GM20000 (cell line): ENCODE data around the gene TTC23L.

ENCODE experiments used
- DNase-seq: peaks from one replicate; pipeline ENCODE4 v3.0.0; 2012; ENCODE audit warnings: low spot score
- TF ChIP-seq, protein P1 (sequence below): IDR thresholded peaks from 2 replicates; pipeline ENCODE4 v1.5.1; 2012; ENCODE audit warnings: mild to moderate bottlenecking, control low read depth; ENCODE audit errors: extremely low read depth, missing control alignments

The TTC23L gene, protein sequence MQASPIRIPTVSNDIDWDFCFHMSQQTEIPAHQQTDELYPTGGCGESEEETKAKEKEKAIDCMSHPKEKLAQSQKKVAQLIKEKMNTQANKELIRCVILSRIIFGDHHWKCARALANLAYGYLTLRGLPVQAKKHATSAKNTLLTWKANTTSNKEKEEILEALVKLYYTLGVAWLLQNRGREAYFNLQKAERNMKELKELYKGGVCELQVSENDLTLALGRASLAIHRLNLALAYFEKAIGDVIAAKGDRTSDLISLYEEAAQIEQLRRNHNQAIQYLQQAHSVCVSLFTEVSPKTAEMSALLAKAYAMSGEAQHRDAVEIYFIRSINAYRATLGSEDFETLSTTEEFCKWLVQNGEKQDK

DNA sequence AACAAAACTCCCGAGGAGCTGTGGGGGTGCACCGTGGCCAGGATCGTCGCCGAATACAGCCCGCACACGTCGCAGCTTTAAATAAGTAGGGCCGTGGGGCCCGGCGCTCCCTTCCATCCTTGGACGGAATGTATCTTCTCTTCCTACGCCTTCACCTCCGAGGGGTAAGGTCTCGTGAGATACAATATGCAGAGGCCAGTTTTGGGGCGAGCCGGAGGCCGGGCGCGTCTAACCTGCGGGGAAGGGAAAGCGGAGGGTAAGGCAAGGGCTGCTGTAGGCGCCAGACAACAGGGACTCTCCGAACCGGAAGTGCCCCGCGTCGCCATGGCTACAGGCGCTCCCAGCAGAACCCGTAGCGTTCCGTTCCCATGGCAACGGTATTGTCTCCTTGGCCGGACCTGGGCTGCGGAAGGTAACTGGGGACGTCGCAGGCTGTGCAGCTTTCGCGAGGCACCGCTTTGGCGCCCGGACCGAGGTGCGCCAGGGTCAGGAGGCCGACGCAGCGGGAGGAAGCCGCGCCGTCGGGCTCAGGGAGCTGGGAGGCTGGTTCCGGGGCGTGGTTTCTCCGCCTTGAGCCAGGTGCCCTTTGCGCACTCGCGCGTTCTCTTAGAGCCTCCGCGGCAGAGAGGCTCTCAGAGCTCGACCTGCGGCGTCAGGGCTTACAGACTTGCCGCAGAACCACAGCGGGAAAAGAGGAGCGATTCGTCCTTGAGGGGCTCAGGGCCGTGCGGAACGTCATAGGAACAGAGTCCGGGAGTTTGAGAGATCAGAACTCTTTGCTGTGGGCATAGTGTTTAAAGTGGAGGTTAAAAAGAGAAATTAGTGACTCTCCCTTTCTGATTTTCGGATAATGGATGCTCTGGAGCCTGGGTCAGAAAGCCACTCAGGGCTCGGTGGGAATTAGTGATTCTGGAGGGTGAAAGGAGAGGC is at the start of gene TTC23L:
Gene TTC23L (plus strand): TSS at position 380 of the 930 bp plus-strand sequence. CDS start 1,508 bp downstream, outside the sequence.
- TF ChIP-seq, protein P1, sequence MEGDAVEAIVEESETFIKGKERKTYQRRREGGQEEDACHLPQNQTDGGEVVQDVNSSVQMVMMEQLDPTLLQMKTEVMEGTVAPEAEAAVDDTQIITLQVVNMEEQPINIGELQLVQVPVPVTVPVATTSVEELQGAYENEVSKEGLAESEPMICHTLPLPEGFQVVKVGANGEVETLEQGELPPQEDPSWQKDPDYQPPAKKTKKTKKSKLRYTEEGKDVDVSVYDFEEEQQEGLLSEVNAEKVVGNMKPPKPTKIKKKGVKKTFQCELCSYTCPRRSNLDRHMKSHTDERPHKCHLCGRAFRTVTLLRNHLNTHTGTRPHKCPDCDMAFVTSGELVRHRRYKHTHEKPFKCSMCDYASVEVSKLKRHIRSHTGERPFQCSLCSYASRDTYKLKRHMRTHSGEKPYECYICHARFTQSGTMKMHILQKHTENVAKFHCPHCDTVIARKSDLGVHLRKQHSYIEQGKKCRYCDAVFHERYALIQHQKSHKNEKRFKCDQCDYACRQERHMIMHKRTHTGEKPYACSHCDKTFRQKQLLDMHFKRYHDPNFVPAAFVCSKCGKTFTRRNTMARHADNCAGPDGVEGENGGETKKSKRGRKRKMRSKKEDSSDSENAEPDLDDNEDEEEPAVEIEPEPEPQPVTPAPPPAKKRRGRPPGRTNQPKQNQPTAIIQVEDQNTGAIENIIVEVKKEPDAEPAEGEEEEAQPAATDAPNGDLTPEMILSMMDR = no peak
- DNase-seq = peak; percentile 90

DNA sequence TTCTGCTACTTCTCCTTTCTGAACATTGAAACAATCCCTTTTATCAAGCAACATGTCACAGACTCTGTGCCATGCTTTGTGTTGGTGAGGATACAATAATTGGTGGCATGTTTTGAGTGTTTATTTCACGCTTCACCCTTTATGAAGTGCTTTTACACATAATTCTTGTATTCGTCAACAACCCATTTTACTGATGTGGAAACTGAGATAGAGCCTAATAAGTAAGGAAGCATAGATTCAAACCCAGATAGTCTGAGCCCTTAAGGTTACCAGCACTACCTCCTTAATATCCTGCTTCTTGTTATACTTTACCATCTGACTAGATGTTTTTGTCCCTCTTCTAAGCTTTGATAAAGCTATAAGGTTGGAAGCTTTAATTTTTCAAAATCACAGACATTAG is 49.3 kb upstream of the TTC23L start:
- TF ChIP-seq, protein P1 = no peak

DNA sequence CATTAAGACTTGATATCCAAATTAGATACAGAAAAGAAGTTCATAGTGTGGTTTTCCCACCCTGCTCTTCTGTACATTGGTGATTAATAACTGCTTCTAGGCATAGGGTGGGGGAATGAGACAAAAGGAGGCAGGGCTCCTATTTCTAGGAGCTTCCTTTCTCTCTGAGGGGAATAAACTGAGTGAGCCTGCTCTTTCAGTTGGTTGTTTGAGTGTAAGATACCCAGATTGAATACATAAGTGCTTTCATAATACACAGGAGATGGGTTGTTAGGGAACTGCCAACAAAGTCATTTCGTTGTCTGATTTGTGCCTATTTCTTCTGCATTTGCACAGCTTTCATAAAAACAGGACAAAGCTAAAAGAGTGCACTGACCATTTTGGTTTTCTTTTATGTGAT is 48.9 kb upstream of the TTC23L start:
- TF ChIP-seq, protein P1 = no peak
- DNase-seq = no peak

More for the DNA sequence above, 49.3 kb upstream of the TTC23L start:
- no peak for DNase-seq

DNA sequence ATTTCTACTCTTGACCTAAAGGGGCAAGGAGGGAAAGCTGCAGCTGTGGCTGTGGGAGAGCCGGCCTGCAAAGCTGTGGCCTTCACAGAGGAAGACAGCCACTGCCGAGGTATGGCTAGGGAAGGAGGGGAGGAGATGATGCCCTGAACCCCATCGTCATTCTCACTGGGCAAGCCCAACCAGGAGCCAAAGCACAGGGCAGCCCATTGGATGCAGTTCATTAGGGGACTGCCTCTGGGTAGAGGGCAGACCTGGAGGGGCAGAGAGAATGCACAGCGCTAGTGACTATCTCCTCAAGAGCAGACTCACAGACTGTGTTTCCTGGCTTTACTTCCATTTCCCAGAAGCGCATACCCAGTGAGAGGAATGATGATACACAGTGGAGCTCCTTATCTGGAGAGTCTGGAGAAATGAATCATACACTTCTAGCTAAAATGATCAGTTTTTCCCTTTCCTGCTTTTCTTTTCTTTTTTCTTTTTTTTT is 47.2 kb upstream of the TTC23L start:
- TF ChIP-seq, protein P1 = no peak
- DNase-seq = no peak

DNA sequence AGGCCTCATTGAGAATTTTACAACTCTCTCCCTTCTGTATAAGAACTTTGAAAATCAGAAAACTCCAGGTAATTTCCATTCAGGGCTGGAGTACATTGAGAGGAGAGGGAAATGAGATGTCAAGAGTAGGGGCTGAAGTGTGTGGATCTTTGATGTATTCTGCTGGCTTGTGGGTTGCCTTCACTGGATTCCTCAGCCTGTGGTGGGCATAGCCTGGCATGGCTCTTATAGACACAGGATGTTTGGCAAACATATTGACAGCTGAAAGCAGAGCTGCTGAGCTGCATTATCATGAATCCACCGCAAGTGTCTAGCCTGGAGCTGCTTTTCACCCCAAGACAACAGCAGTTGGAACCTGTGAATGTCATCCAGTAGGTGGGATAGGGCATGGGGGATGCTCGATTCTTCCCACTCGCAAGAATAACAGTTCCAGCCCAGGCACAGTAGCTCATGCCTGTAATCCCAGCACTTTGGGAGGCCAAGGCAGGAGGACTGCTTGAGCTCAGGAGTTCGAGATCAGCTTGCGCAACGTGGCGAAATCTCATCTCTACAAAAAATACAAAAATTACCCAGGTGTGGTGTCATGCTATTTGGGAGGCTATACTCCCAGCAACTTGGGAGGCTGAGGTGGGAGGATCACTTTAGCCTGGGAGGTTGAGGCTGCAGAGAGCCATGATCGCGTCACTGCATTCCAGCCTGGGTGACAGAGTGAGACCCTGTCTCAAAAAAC is 36.0 kb upstream of the TTC23L start:
- TF ChIP-seq, protein P1 = no peak
- no peak for DNase-seq

DNA sequence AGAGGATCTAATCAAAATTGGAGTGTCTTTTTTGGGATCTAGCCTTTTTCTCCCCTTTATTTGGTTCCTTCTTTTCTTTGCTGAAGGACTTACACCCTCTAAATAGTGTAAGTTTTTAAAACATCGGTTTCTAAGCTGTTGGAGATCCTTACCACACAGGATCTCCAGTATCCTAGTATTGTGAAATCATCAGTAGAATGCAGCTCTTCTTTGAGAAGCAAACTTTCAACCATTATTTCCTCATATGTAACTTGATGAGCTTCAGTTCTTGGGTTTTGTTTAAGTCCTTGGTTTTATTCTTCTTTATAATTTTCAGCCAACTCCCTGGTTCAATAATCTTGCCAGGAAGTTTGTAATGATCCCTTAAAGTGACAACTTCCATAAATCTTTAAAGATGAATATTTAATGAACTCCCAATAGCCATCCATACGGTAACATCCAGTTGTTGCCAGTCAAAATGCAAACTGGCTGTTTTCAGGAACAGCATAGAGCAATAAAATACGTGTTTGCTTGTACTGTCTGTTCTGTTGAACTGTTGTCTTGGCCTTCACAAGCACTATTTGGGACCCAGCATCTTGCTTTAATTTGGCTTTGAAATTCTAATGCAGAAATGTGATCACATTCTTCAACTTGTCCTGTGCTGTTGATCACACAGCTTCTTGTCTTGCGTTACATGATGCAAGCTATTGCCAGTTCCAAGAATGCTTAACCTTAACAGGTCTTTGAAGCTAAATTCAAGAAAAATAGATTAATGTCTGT is 34.8 kb upstream of the TTC23L start:
- DNase-seq = no peak
- TF ChIP-seq, protein P1 = no peak
